ENCODE data around the gene PAPOLB. TPM values are rescaled to one million over a fixed set of nuclear protein-coding genes. Genes with fewer than 3 reads are reported as not detected.

PAPOLB gene
- total and polyA plus RNA-seq, 2 of the 8 experiments (the other 6 are each of a cell fraction or from before 2014, with no cell fraction given): 0.02 to 0.15 TPM

DNA sequence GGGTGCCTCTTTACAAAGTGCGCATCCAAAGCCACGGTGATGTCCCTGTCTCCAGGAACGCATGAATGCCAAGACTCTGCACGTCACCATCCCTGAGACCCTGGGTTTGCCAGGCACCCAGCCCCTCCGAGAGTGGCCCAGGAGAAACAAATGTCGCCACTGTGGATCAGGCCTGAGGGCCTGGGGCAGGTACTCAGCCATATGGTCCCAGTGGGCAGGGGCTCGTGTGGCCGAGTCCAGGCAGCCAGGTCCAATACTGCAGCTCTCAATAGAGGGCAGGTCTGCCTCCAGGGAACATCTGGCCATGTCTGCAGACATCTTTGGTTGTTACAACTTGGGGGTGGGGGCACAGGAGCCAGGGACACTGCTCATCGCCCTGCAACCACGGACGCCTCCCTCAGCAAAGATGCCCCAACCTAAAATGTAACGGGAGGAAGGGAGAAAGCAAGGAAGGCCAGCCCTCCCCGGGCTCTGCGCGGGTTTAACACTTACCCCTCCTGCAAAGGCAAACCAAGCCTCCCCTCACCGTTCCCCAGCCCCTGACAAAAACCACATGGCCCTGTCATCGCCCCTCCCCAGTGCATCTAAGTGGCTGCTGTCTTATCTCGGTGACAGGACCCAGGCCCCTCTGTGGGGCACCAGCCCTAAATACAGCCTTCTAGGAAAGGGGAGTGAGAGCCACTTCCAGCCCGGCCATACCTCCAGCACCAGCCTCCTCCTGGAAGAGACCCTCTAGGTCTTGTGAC, 10.3 kb upstream of the PAPOLB start (continued):
- TF ChIP-seq HDAC2 (IDR thresholded peaks at IDR 0.05; ENCODE audit: borderline replicate concordance in 1 of 2, low read depth in 2 of 2, low read length in 2 of 2): no peak
- TF ChIP-seq GABPA (IDR thresholded peaks at IDR 0.05; ENCODE audit: borderline replicate concordance, insufficient read depth, low read length): no peak
- TF ChIP-seq MAFK (IDR thresholded peaks at IDR 0.05; ENCODE audit: low read depth, low read length): no peak

Data from H1 (cell line).